Hepatocyte (in vitro differentiated cells): ENCODE results near the gene PTPRT.

Experiments
- CTCF ChIP-seq: fragments of 200-600 bp; sonication (generic); IDR thresholded peaks from 2 replicates; pipeline ENCODE4 v1.5.1; 2016; ENCODE audit warnings: antibody characterized with exemption, mild to moderate bottlenecking; ENCODE audit not compliant: poor library complexity
- EZH2 ChIP-seq: fragments of 200-600 bp; sonication (generic); IDR thresholded peaks from 2 replicates; pipeline ENCODE4 v1.6.1; 2016; ENCODE audit warnings: antibody characterized with exemption, mild to moderate bottlenecking, borderline replicate concordance

GRCh38 chr20:42082611-42083010 lies 1107.1 kb downstream of the PTPRT start:
- TF ChIP-seq EZH2 (no peak), CTCF (no peak)
